B cell (primary cell): ENCODE data around the gene FRK. TPM values are rescaled to one million over a fixed set of nuclear protein-coding genes. Genes with fewer than 3 reads are reported as not detected.
A peak's percentile ranks its signal among the peaks of the same experiment; 100 is the strongest.

Source experiments
- ATAC-seq: fragments of 200-7000 bp; cut with Tn5 transposase; one replicate; pipeline ENCODE4 v1.10.0; 2021; ENCODE audit warnings: low read depth, mild to moderate bottlenecking, moderate number of reproducible peaks, moderate library complexity
- CTCF ChIA-PET: fragments of 350-600 bp; sonication (Branson Sonifier 250); formaldehyde crosslinking; loops from one replicate; lab custom pipeline; 2021; ENCODE audit warnings: antibody characterized with exemption, inconsistent platforms; lab: Charles Lee
- POLR2A ChIA-PET: fragments of 350-600 bp; sonication (Branson Sonifier 250); formaldehyde crosslinking; loops from one replicate; lab custom pipeline; 2021; ENCODE audit warnings: antibody characterized with exemption; lab: Charles Lee
- DNase-seq: peaks from one replicate; pipeline ENCODE4 v3.0.0; 2013
- H2AFZ ChIP-seq: 2 replicates; pipeline ENCODE4 v1.6.1; 2012; ENCODE audit warnings: mild to moderate bottlenecking, low read depth, low read length; ENCODE audit not compliant: insufficient read depth, poor library complexity, severe bottlenecking
- H3K27ac ChIP-seq, 2 donors: 1 replicate in 1 of 2; 2 replicates in 1 of 2; pipeline ENCODE4 v1.5.1; 2012 to 2013; ENCODE audit warnings: low read length in 2 of 2, mild to moderate bottlenecking in 2 of 2, moderate library complexity in 1 of 2
- H3K27me3 ChIP-seq, 4 experiments: fragments of 200-600 bp in 1 of 4; sonication (generic) in 1 of 4; replicated peaks in 1 of 4; 1 replicate in 2 of 4; 2 replicates in 2 of 4; pipeline versions ENCODE4 v1.6.1 to v1.7.0; 2013 to 2016; ENCODE audit warnings: low read length in 3 of 4, mild to moderate bottlenecking in 2 of 4, mixed read lengths in 1 of 4, moderate library complexity in 1 of 4; ENCODE audit not compliant: insufficient read depth in 4 of 4, control insufficient read depth in 3 of 4; ENCODE audit errors: control extremely low read depth in 1 of 4
- H3K36me3 ChIP-seq, 2 experiments: replicated peaks in 1 of 2; 1 replicate in 1 of 2; 2 replicates in 1 of 2; pipeline versions ENCODE4 v1.6.1 to v1.7.1; 2013; ENCODE audit warnings: low read length in 1 of 2; ENCODE audit not compliant: insufficient read depth in 2 of 2, control insufficient read depth in 1 of 2; ENCODE audit errors: control extremely low read depth in 1 of 2, extremely low read depth in 1 of 2
- H3K4me1 ChIP-seq, 2 donors: fragments of 200-600 bp in 1 of 2; sonication (generic) in 1 of 2; 1 replicate in 1 of 2; 2 replicates in 1 of 2; pipeline versions ENCODE4 v1.5.1 to v1.6.1; 2013 to 2017; ENCODE audit warnings: low read length in 2 of 2; ENCODE audit not compliant: control insufficient read depth in 2 of 2, insufficient read depth in 2 of 2
- H3K4me2 ChIP-seq: replicated peaks from 2 replicates; pipeline ENCODE3; 2012; ENCODE audit warnings: mild to moderate bottlenecking, low read depth, low read length; ENCODE audit not compliant: poor library complexity, severe bottlenecking
- H3K4me3 ChIP-seq, 5 experiments: fragments of 200-600 bp in 1 of 5; sonication (generic) in 1 of 5; 1 replicate in 3 of 5; 2 replicates in 2 of 5; pipeline versions ENCODE4 v1.5.1 to v1.7.0; 2011 to 2016; ENCODE audit warnings: low read length in 4 of 5, mild to moderate bottlenecking in 4 of 5, low read depth in 2 of 5, control low read depth in 1 of 5, moderate library complexity in 1 of 5; ENCODE audit not compliant: insufficient read depth in 1 of 5; ENCODE audit errors: control extremely low read depth in 1 of 5, extremely low read depth in 1 of 5
- H3K79me2 ChIP-seq: fragments of 200-600 bp; sonication (generic); one replicate; pipeline ENCODE4 v1.6.0; 2016; ENCODE audit warnings: low read length; ENCODE audit not compliant: control insufficient read depth, insufficient read depth
- H3K9ac ChIP-seq: fragments of 200-600 bp; sonication (generic); 2 replicates; pipeline ENCODE4 v1.6.1; 2017; ENCODE audit warnings: mild to moderate bottlenecking, low read length, moderate library complexity
- H3K9me3 ChIP-seq, 3 donors: one replicate each; pipeline versions ENCODE4 v1.6.1 to v1.7.1; 2013; ENCODE audit warnings: low read length in 2 of 3; ENCODE audit not compliant: control insufficient read depth in 2 of 3, insufficient read depth in 1 of 3; ENCODE audit errors: control extremely low read depth in 1 of 3
- H4K20me1 ChIP-seq: 2 replicates; pipeline ENCODE4 v1.6.0; 2012; ENCODE audit warnings: mild to moderate bottlenecking, low read length; ENCODE audit not compliant: insufficient read depth, control insufficient read depth, poor library complexity, severe bottlenecking
- H3K27ac Mint-ChIP-seq: one replicate; pipeline ENCODE4 v1.8.0; 2021; ENCODE audit warnings: mixed read lengths
- H3K27me3 Mint-ChIP-seq: one replicate; pipeline ENCODE4 v1.8.0; 2021; ENCODE audit warnings: mixed read lengths
- H3K4me1 Mint-ChIP-seq: one replicate; pipeline ENCODE4 v1.8.0; 2021; ENCODE audit warnings: mixed read lengths
- H3K4me3 Mint-ChIP-seq: one replicate; pipeline ENCODE4 v1.8.0; 2021; ENCODE audit warnings: mixed read lengths
- H3K9me3 Mint-ChIP-seq: one replicate; pipeline ENCODE4 v1.8.0; 2022; ENCODE audit warnings: mixed read lengths; ENCODE audit not compliant: insufficient read depth
- EZH2 ChIP-seq: IDR thresholded peaks from 2 replicates; pipeline ENCODE4 v1.6.1; 2012; ENCODE audit warnings: borderline replicate concordance, low read depth, mild to moderate bottlenecking, moderate library complexity, low read length; ENCODE audit not compliant: insufficient read depth, poor library complexity, severe bottlenecking
- WGBS: methylation state at CpG from one replicate; pipeline ENCODE4 v1.1.5; 2013; ENCODE audit warnings: missing lambda C conversion rate; ENCODE audit not compliant: insufficient coverage; 5-methylcytosine and 5-hydroxymethylcytosine counted together
- intact Hi-C: fragments of 100-400 bp; cut with micrococcal nuclease; formaldehyde crosslinking; loops from one replicate; pipeline ENCODE4 v1.10.0; 2022
- polyA plus RNA-seq: library from polyadenylated mRNA; depleted of rRNA; stranded (reverse); fragments of >200 nt; gene quantifications from 2 replicates; pipeline ENCODE4 v1.2.3, GENCODE V29; 2012
- total RNA-seq, 2 donors: library from RNA; stranded (reverse); fragments of 120-200 nt in 1 of 2; gene quantifications; 1 replicate in 1 of 2; 2 replicates in 1 of 2; pipeline versions ENCODE4 v1.2.3 to v1.2.4, GENCODE V29; 2013 to 2022
- TF ChIP-seq, protein P1 (sequence below): fragments of 200-600 bp; IDR thresholded peaks from one replicate; pipeline ENCODE4 v1.8.0; 2022; ENCODE audit warnings: antibody characterized with exemption, mild to moderate bottlenecking

The FRK gene
- total and polyA plus RNA-seq, 2 donors (not counting 1 experiment from before 2014, with no cell fraction given) = 0.01 to 0.07 TPM

DNA sequence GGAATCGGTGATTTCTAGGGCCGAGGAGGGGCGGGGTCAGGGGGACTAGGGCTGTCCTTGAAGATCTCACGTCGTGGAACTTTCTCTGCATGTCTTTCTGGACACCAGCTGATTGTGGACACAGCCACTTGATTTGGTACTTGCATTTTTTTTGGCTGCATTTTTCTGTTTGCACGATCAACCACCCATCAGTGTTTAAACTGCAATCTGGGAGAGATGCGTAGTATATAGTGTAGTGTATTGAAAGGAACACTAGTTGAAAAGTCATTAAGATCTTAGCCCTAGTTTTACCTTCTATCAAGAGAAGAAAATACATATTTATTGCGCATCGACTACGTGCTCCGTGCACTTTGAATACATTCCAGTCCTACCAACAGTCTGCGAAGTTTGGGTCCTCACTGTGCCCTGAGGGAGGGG lies 40.6 kb upstream of the FRK start:
- Histone ChIP-seq H3K9me3 (peaks cover 0 to 4% (median 2%) of the 10 kb centered on the region in 3 donors), H3K79me2 (peaks cover 46% of the 10 kb centered on the region), H3K27me3 (no peaks in the 10 kb centered on the region), H3K36me3 (peaks cover 0 to 18% of the 10 kb centered on the region in 2 experiments), H3K27ac (peak overlapping the region; percentile 73 to 76), H4K20me1 (peaks cover 33% of the 10 kb centered on the region), H3K4me3 (peak overlapping the region; percentile 66 to 94 (median 85)), H3K4me2 (peak overlapping the region; percentile 87), H3K9ac (peak overlapping the region; percentile 92), H3K4me1 (peaks cover 23 to 25% of the 10 kb centered on the region in 2 donors), H2AFZ (peak overlapping the region; percentile 89)
- POLR2A ChIA-PET = interaction anchor here (0.6 to 1.5 kb wide), 4 partner anchors 83 to 470 kb away, joined by 3 to 9 read pairs (median 4); partner anchors contain the start of gene RWDD1
- 0% methylated on average over 5 of the region's 12 CpGs for WGBS
- Mint-ChIP-seq H3K4me3 (peak overlapping the region; percentile 98), H3K4me1 (peaks cover 54% of the 10 kb centered on the region), H3K27ac (peak overlapping the region; percentile 95), H3K27me3 (no peaks in the 10 kb centered on the region), H3K9me3 (no peaks in the 10 kb centered on the region)
- ATAC-seq (no peak), DNase-seq (no peak)
- CTCF ChIA-PET = interaction anchor here (1.2 to 3.2 kb wide), 9 partner anchors 9 to 544 kb away, joined by 3 to 38 read pairs (median 9); partner anchors contain the start of gene COL10A1
- no peak for TF ChIP-seq EZH2
- TF ChIP-seq, protein P1, sequence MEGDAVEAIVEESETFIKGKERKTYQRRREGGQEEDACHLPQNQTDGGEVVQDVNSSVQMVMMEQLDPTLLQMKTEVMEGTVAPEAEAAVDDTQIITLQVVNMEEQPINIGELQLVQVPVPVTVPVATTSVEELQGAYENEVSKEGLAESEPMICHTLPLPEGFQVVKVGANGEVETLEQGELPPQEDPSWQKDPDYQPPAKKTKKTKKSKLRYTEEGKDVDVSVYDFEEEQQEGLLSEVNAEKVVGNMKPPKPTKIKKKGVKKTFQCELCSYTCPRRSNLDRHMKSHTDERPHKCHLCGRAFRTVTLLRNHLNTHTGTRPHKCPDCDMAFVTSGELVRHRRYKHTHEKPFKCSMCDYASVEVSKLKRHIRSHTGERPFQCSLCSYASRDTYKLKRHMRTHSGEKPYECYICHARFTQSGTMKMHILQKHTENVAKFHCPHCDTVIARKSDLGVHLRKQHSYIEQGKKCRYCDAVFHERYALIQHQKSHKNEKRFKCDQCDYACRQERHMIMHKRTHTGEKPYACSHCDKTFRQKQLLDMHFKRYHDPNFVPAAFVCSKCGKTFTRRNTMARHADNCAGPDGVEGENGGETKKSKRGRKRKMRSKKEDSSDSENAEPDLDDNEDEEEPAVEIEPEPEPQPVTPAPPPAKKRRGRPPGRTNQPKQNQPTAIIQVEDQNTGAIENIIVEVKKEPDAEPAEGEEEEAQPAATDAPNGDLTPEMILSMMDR = no peak
- intact Hi-C loops = loop anchor here (1.0 to 10.0 kb wide), 6 partner anchors 83 to 1576 kb away; partner anchors contain the start of genes CALHM6, KPNA5, NUS1 and RWDD1
